Smooth muscle cell (in vitro differentiated cells): Measurements from ENCODE around the gene SH3RF1. TPM values are rescaled to one million over a fixed set of nuclear protein-coding genes. Genes with fewer than 3 reads are reported as not detected.
A peak's percentile ranks its signal among the peaks of the same experiment; 100 is the strongest.
"Not testable (repeated sequence)": the region's sequence is repeated elsewhere in the genome, so short reads cannot be mapped to it uniquely, and the experiment has no call there.

ENCODE experiments used
- DNase-seq: peaks from one replicate; lab custom pipeline; 2025; ENCODE audit not compliant: unreplicated experiment; lab: John Stamatoyannopoulos, UW
- H2AFZ ChIP-seq: fragments of 200-600 bp; sonication (generic); 2 replicates; pipeline ENCODE4 v1.6.0; 2016; ENCODE audit warnings: antibody characterized with exemption, low read depth, mild to moderate bottlenecking
- H3F3A ChIP-seq: fragments of 200-600 bp; sonication (generic); 2 replicates; pipeline ENCODE4 v1.6.0; 2017; ENCODE audit warnings: antibody characterized with exemption, low read depth
- H3K27ac ChIP-seq: fragments of 200-600 bp; sonication (generic); 2 replicates; pipeline ENCODE4 v1.5.1; 2016; ENCODE audit warnings: low read depth, mild to moderate bottlenecking
- H3K27me3 ChIP-seq: fragments of 200-600 bp; sonication (generic); 2 replicates; pipeline ENCODE4 v1.6.1; 2016; ENCODE audit warnings: low read depth, mild to moderate bottlenecking
- H3K36me3 ChIP-seq: fragments of 200-600 bp; sonication (generic); 2 replicates; pipeline ENCODE4 v1.5.1; 2016; ENCODE audit warnings: low read depth
- H3K4me1 ChIP-seq: fragments of 200-600 bp; sonication (generic); 2 replicates; pipeline ENCODE4 v1.5.1; 2016; ENCODE audit warnings: low read depth
- H3K4me2 ChIP-seq: fragments of 200-600 bp; sonication (generic); 2 replicates; pipeline ENCODE4 v1.6.0; 2016; ENCODE audit warnings: mild to moderate bottlenecking
- H3K4me3 ChIP-seq: fragments of 200-600 bp; sonication (generic); 2 replicates; pipeline ENCODE4 v1.5.1; 2016; ENCODE audit warnings: mild to moderate bottlenecking
- H3K79me2 ChIP-seq: fragments of 200-600 bp; sonication (generic); 2 replicates; pipeline ENCODE4 v1.6.0; 2016; ENCODE audit warnings: low read depth, mild to moderate bottlenecking
- H3K9ac ChIP-seq: fragments of 200-600 bp; sonication (generic); 2 replicates; pipeline ENCODE4 v1.6.0; 2016; ENCODE audit warnings: low read depth
- H3K9me3 ChIP-seq: fragments of 200-600 bp; sonication (generic); replicated peaks from 2 replicates; pipeline ENCODE4 v1.5.1; 2016; ENCODE audit warnings: low read depth
- H4K20me1 ChIP-seq: fragments of 200-600 bp; sonication (generic); 2 replicates; pipeline ENCODE4 v1.6.0; 2016; ENCODE audit warnings: low read depth
- WGBS: methylation state at CpG from one replicate; pipeline ENCODE4 v1.1.7; 2016; ENCODE audit warnings: low lambda C conversion rate; 5-methylcytosine and 5-hydroxymethylcytosine counted together
- polyA plus RNA-seq: library from polyadenylated mRNA; unstranded; fragments of >200 nt; fragmentation: Nextera tagmentation; extraction: Ambion mirVana; gene quantifications from 2 replicates; pipeline ENCODE4 v1.2.1, GENCODE V29; 2016
- total RNA-seq: library from RNA; depleted of rRNA; stranded (reverse); fragments of >200 nt; gene quantifications from 2 replicates; pipeline ENCODE4 v1.2.3, GENCODE V29; 2014
- TF ChIP-seq, protein P1 (sequence below): fragments of 200-600 bp; sonication (generic); IDR thresholded peaks from 2 replicates; pipeline ENCODE4 v1.5.1; 2017; ENCODE audit warnings: borderline replicate concordance, mild to moderate bottlenecking, antibody characterized with exemption; ENCODE audit not compliant: insufficient read depth, poor library complexity, severe bottlenecking

SH3RF1 gene
- total and polyA plus RNA-seq, 2 experiments from 2014 or later: 9.4 to 10.2 TPM

DNA sequence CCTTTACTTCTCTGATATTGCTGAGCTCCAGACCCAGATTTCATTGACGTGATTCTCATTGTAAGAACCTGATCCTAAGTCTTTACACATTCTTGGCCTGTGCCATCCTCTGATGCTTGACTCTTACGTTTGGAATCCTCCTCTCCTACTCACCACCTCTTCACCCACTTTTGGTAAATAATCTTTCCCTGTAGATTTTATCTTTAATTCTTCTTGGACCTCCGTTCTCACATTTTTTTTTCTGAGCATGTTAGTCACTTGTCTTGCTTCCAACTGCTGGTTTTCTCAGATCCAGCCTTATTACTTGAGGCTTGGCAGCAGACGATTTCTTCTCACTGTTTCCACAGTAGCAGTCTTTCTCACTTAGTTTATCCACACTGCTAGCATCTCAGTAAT lies 12.4 kb upstream of the SH3RF1 start:
- Histone ChIP-seq H2AFZ (no peak overlapping the region), H3K4me1 (no peaks in the 10 kb centered on the region), H3K79me2 (no peaks in the 10 kb centered on the region), H3K4me3 (no peak overlapping the region), H3K27ac (peak overlapping the region; percentile 49), H4K20me1 (no peaks in the 10 kb centered on the region), H3K27me3 (no peaks in the 10 kb centered on the region), H3F3A (no peaks in the 10 kb centered on the region), H3K9ac (no peak overlapping the region), H3K9me3 (no peaks in the 10 kb centered on the region), H3K4me2 (peak overlapping the region; percentile 12), H3K36me3 (no peaks in the 10 kb centered on the region)
- DNase-seq: no peak
- TF ChIP-seq, protein P1, sequence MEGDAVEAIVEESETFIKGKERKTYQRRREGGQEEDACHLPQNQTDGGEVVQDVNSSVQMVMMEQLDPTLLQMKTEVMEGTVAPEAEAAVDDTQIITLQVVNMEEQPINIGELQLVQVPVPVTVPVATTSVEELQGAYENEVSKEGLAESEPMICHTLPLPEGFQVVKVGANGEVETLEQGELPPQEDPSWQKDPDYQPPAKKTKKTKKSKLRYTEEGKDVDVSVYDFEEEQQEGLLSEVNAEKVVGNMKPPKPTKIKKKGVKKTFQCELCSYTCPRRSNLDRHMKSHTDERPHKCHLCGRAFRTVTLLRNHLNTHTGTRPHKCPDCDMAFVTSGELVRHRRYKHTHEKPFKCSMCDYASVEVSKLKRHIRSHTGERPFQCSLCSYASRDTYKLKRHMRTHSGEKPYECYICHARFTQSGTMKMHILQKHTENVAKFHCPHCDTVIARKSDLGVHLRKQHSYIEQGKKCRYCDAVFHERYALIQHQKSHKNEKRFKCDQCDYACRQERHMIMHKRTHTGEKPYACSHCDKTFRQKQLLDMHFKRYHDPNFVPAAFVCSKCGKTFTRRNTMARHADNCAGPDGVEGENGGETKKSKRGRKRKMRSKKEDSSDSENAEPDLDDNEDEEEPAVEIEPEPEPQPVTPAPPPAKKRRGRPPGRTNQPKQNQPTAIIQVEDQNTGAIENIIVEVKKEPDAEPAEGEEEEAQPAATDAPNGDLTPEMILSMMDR: no peak
- 35% methylated on average over 4 of the region's 4 CpGs for WGBS

DNA sequence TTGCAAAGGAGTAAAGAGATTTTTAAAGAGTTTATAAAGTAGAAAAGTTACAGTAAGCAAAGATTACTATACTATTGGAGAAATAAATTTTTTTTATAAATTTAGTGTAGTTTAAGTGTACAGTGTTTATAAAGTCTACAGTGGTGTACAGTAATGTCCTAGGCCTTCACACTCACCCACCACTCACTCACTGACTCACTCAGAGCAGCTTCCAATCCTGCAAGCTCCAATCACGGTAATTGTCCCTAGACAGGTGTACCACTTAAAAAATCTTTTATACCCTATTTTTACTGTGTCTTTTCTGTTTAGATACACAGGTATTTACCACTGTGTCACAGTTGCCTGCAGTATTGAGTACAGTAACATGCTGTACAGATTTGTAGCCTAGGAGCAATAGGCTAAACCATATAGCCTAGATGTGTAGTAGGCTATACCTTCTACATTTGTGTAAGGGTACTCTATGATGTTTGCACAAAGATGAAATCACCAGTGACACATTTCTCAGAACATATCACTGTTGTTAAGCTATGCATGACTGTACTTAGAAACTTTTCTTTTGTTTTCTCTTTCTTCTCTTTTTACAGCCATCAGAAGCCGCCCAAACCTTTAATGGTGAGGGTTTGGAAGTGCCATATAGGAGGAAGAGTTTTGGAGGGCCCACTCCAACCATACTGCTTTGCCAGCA lies 11.8 kb upstream of the SH3RF1 start:
- DNase-seq: no peak
- no peaks in the 10 kb centered on the region for H3K79me2 ChIP-seq
- H3K4me1 ChIP-seq: no peaks in the 10 kb centered on the region
- 92% methylated on average over 2 of the region's 2 CpGs for WGBS
- peak overlapping the region; percentile 12 for H3K4me2 ChIP-seq
- H3K27ac ChIP-seq: peak overlapping the region; percentile 49
- no peaks in the 10 kb centered on the region for H3K9me3 ChIP-seq
- H3K36me3 ChIP-seq: no peaks in the 10 kb centered on the region
- no peaks in the 10 kb centered on the region for H4K20me1 ChIP-seq
- no peak overlapping the region for H3K9ac ChIP-seq
- no peak overlapping the region for H3K4me3 ChIP-seq
- H2AFZ ChIP-seq: no peak overlapping the region
- no peaks in the 10 kb centered on the region for H3K27me3 ChIP-seq
- TF ChIP-seq, protein P1: no peak
- H3F3A ChIP-seq: no peaks in the 10 kb centered on the region

- H3F3A ChIP-seq: no peaks in the 10 kb centered on the region
- no peaks in the 10 kb centered on the region for H3K9me3 ChIP-seq
- no peaks in the 10 kb centered on the region for H3K27me3 ChIP-seq
- no peak overlapping the region for H3K9ac ChIP-seq
- no peaks in the 10 kb centered on the region for H4K20me1 ChIP-seq
- TF ChIP-seq, protein P1: no peak
- H3K4me1 ChIP-seq: no peaks in the 10 kb centered on the region
- no peak overlapping the region for H3K4me3 ChIP-seq
- H3K27ac ChIP-seq: no peak overlapping the region
- no peaks in the 10 kb centered on the region for H3K79me2 ChIP-seq
- no peak overlapping the region for H3K4me2 ChIP-seq
- DNase-seq: no peak
- H3K36me3 ChIP-seq: no peaks in the 10 kb centered on the region
- no peak overlapping the region for H2AFZ ChIP-seq
Observed at GRCh38 chr4:169279108-169279507, 8.4 kb upstream of the SH3RF1 start.

DNA sequence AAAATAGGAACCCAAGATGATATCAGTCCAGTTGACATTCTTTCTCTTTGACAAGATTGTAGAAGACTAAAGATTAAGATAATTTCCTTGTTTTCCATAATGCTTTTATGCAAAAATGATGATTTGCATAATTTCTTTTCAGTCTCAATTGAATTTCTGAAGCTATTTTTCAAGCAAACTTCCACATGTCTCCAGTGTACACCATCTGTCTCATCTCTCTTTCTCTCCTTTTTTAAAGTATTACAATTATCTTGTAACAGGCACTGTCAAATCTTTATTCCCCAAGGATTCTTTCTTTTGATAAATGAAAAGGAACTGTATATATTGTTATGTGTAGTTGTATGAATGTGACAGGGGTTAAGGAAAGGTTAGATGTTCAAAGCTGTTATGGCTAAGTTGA lies 7.9 kb upstream of the SH3RF1 start:
- no peaks in the 10 kb centered on the region for H3K36me3 ChIP-seq

DNA sequence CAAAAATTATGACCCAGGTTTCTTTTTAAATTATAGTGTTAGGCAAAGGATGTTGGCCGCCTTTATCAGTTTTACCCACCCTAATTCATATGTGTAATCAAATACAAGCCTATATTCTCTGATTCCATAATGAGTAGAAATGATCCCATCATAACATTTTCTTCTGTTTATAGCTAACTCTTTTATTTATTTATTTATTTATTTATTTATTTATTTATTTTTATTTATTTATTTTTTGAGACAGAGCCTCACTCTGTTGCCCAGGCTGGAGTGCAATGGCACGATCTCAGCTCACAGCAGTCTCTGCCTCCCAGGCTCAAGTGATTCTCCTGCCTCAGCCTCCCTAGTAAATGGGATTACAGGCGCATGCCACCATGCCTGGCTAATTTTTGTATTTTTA lies 7.1 kb upstream of the SH3RF1 start:
- H3K4me2 ChIP-seq, H3K4me3 ChIP-seq, H3K9me3 ChIP-seq, H2AFZ ChIP-seq, DNase-seq, H3K27ac ChIP-seq, H3F3A ChIP-seq, H3K4me1 ChIP-seq, H3K79me2 ChIP-seq, H4K20me1 ChIP-seq, H3K27me3 ChIP-seq, H3K36me3 ChIP-seq, H3K9ac ChIP-seq: not testable (repeated sequence)
- WGBS: 92% methylated on average over 3 of the region's 3 CpGs

More for the DNA sequence above, 7.9 kb upstream of the SH3RF1 start:
- Histone ChIP-seq H3K4me2 (no peak overlapping the region), H3K27ac (no peak overlapping the region), H3F3A (no peaks in the 10 kb centered on the region), H4K20me1 (no peaks in the 10 kb centered on the region), H3K4me3 (no peak overlapping the region), H3K79me2 (no peaks in the 10 kb centered on the region), H3K27me3 (no peaks in the 10 kb centered on the region), H3K9me3 (no peaks in the 10 kb centered on the region), H3K9ac (no peak overlapping the region), H2AFZ (no peak overlapping the region), H3K4me1 (no peaks in the 10 kb centered on the region)
- DNase-seq: no peak
- TF ChIP-seq, protein P1: no peak
